HUES48 (cell line): ENCODE measurements around the gene KLHL2.
"Not testable (repeated sequence)": the region's sequence is repeated elsewhere in the genome, so short reads cannot be mapped to it uniquely, and the experiment has no call there.

ENCODE experiments used
- H3K27ac ChIP-seq: one replicate; pipeline ENCODE4 v1.7.0; 2013; ENCODE audit warnings: low read depth, low read length, inconsistent platforms
- H3K27me3 ChIP-seq: 2 replicates; pipeline ENCODE4 v1.6.1; 2013; ENCODE audit warnings: mild to moderate bottlenecking, low read length; ENCODE audit not compliant: control insufficient read depth, insufficient read depth
- H3K36me3 ChIP-seq: 2 replicates; pipeline ENCODE4 v1.6.1; 2013; ENCODE audit warnings: low read length; ENCODE audit not compliant: control insufficient read depth, insufficient read depth
- H3K4me1 ChIP-seq: 2 replicates; pipeline ENCODE4 v1.6.1; 2013; ENCODE audit warnings: mild to moderate bottlenecking, low read length; ENCODE audit not compliant: control insufficient read depth, insufficient read depth
- H3K4me3 ChIP-seq: 2 replicates; pipeline ENCODE4 v1.5.1; 2013; ENCODE audit warnings: mild to moderate bottlenecking, low read depth, low read length
- H3K9ac ChIP-seq: 2 replicates; pipeline ENCODE4 v1.6.1; 2013; ENCODE audit warnings: mild to moderate bottlenecking, low read depth, low read length, moderate library complexity
- H3K9me3 ChIP-seq: 2 replicates; pipeline ENCODE4 v1.6.1; 2013; ENCODE audit warnings: low read length; ENCODE audit not compliant: control insufficient read depth, insufficient read depth

KLHL2 gene

DNA sequence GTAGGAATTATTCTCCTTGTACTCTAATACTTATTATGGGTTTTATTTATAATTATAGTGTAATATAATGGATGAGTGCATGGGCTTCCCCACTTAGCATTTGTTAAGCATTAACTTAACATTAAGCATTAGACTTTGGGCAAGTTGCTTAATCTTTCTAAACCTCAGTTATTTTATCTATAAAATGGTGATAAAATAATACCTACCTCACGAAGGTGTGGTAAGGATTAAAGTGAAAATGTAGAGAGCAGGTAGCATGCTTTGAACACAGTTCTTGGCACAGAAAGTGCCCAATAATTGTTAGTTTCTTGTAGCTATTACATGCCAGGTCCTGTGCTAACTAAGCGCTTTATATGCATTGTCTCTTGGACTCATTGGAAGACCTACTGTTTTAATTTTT, 122.7 kb downstream of the KLHL2 start:
- Histone ChIP-seq H3K9me3 (no peaks in the 10 kb centered on the region), H3K27me3 (no peaks in the 10 kb centered on the region), H3K4me1 (peaks cover 22% of the 10 kb centered on the region), H3K27ac (no peak overlapping the region), H3K4me3 (peak overlapping the region; percentile 99), H3K36me3 (peaks cover 52% of the 10 kb centered on the region), H3K9ac (no peak overlapping the region)

- H3K36me3 ChIP-seq = peaks cover 58% of the 10 kb centered on the region
- H3K4me1 ChIP-seq = peaks cover 17% of the 10 kb centered on the region
- peak overlapping the region; percentile 99 for H3K4me3 ChIP-seq
- no peaks in the 10 kb centered on the region for H3K27me3 ChIP-seq
- no peak overlapping the region for H3K9ac ChIP-seq
- H3K27ac ChIP-seq = no peak overlapping the region
- no peaks in the 10 kb centered on the region for H3K9me3 ChIP-seq
Observed at GRCh38 chr4:165330666-165331065, 123.3 kb downstream of the KLHL2 start.

GRCh38 chr4:165331359-165331758, 124.0 kb downstream of the KLHL2 start:
- Histone ChIP-seq H3K27me3 (no peaks in the 10 kb centered on the region), H3K36me3 (peaks cover 64% of the 10 kb centered on the region), H3K9me3 (no peaks in the 10 kb centered on the region), H3K4me3 (peak overlapping the region; percentile 99; the same call in 1 of the 2 replicates), H3K9ac (no peak overlapping the region), H3K27ac (no peak overlapping the region), H3K4me1 (peaks cover 11% of the 10 kb centered on the region)

DNA sequence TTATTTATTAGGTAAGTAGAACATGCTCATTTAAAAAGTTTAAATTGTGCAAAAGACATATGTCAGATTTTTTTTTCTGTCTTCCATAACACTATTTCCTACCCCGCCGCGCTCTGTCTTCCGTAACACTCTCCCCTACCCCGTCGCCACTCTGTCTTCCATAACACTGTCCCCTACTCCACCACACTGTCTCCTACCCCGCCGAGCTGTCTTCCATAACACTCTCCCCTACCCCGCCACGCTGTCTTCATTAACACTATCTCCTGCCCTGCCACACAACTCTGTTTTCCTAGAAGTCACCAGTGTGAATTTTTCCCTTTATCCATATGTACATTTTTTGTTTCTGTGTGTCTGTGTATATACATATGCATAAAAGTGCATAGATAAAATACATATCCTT, 124.5 kb downstream of the KLHL2 start:
- Histone ChIP-seq H3K36me3 (peaks cover 68% of the 10 kb centered on the region), H3K9me3 (no peaks in the 10 kb centered on the region), H3K4me3 (peak overlapping the region; percentile 99; the same call in 1 of the 2 replicates), H3K4me1 (peaks cover 8% of the 10 kb centered on the region; the same call in 1 of the 2 replicates), H3K9ac (no peak overlapping the region), H3K27me3 (no peaks in the 10 kb centered on the region), H3K27ac (no peak overlapping the region)

GRCh38 chr4:165332502-165332901, 125.1 kb downstream of the KLHL2 start:
- no peak overlapping the region for H3K27ac ChIP-seq
- H3K4me3 ChIP-seq = peak overlapping the region; percentile 99; the same call in 1 of the 2 replicates
- H3K36me3 ChIP-seq = peaks cover 75% of the 10 kb centered on the region
- peaks cover 8% of the 10 kb centered on the region; the same call in 1 of the 2 replicates for H3K4me1 ChIP-seq
- no peak overlapping the region for H3K9ac ChIP-seq
- H3K9me3 ChIP-seq = no peaks in the 10 kb centered on the region
- no peaks in the 10 kb centered on the region for H3K27me3 ChIP-seq

DNA sequence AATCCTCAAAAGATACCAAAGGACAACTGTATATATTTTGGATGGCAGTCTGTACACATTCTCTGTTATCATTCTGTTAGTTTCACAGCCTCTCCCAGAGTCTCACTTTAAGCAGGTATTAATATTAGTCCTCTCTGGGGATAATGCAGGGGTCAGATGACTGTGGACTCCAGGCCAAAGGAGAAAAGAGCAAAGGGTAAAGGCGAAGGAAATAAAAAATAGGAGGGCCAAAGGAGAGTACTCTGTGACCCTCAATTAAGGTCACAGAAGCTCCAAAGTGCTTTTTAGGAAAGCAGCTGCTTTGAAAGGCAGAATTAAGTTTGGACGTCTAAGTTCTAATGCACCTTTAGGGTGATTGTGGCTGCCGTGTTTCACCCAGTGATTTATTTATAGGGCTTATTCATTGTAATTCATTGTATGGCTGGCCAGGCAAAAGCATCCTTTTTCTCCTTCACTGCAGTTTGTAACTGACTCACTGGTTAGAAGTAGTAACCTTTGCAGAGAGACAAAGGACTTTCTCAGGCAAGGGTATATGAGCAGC, 127.9 kb downstream of the KLHL2 start:
- Histone ChIP-seq H3K4me3 (no peak overlapping the region), H3K9me3 (no peaks in the 10 kb centered on the region), H3K36me3 (peaks cover 98% of the 10 kb centered on the region), H3K27ac (no peak overlapping the region), H3K27me3 (no peaks in the 10 kb centered on the region), H3K4me1 (peaks cover 4% of the 10 kb centered on the region; the same call in 1 of the 2 replicates), H3K9ac (no peak overlapping the region)

- Histone ChIP-seq H3K9ac (no peak overlapping the region), H3K4me1 (no peaks in the 10 kb centered on the region; the same call in 1 of the 2 replicates), H3K9me3 (no peaks in the 10 kb centered on the region), H3K4me3 (no peak overlapping the region), H3K27ac (no peak overlapping the region), H3K27me3 (no peaks in the 10 kb centered on the region), H3K36me3 (peaks cover 99% of the 10 kb centered on the region)
Observed at GRCh38 chr4:165336743-165337142, 129.4 kb downstream of the KLHL2 start.

DNA sequence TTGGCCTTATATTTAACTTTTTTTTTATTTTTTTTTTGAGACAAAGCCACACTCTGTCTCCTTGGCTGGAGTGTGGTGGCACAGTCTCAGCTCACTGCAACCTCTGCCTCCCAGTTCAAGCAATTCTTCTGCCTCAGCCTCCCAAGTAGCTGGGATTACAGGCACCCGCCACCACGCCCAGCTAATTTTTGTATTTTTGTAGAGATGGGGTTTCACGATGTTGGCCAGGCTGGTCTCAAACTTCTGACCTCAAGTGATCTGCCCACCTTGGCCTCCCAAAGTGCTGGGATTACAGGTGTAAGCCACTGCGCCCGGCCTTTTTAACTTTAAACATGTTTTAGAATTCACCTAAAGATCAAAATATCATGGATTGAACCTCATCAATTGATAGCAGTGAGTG, 135.0 kb downstream of the KLHL2 start:
- H3K9me3 ChIP-seq, H3K27ac ChIP-seq, H3K27me3 ChIP-seq, H3K4me3 ChIP-seq, H3K9ac ChIP-seq, H3K4me1 ChIP-seq: not testable (repeated sequence)
- H3K36me3 ChIP-seq = peaks cover 61% of the 10 kb centered on the region

GRCh38 chr4:165343353-165344191, 136.2 kb downstream of the KLHL2 start:
- Histone ChIP-seq H3K27me3 (no peaks in the 10 kb centered on the region), H3K4me1 (no peaks in the 10 kb centered on the region), H3K4me3 (no peak overlapping the region), H3K9ac (no peak overlapping the region), H3K27ac (no peak overlapping the region), H3K36me3 (peaks cover 49% of the 10 kb centered on the region), H3K9me3 (no peaks in the 10 kb centered on the region)

DNA sequence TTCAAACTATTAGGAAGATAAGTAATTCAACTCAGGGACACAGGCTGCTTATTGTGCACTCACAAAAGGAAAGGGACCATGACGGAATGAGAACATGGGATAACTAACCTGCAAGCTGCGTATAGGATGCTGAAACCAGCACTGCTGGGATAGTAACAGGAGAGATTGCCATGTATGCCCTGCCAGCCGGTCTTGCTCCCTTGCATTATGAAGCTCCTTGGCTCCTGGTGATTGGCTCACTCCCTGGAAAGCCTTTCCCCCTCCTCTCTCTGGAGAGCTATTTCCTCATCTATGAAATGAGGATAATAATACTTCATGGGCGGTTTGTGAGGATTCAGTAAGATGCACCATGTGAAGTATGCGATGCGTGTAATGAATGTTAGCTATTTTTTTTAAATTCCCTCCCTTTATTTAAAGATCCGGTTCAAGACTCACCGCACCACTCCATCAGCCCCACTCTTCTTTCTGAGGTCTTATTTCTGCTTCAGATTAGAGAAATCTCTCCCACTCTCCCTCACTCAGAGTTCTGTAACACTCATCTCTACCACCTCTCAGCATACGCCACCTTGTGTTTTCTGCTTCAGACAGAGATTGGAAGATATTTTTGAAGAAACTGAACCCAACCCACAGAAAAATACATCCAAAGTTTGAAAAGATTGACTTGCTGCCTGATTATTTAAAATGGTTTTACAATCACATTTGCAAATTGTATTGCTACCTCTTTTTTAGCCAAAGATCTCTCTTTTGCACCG, 138.5 kb downstream of the KLHL2 start:
- peaks cover 26% of the 10 kb centered on the region for H3K36me3 ChIP-seq
- H3K4me1 ChIP-seq = no peaks in the 10 kb centered on the region
- no peak overlapping the region for H3K9ac ChIP-seq
- no peaks in the 10 kb centered on the region for H3K27me3 ChIP-seq
- no peaks in the 10 kb centered on the region; the same call in 1 of the 2 replicates for H3K9me3 ChIP-seq
- no peak overlapping the region for H3K27ac ChIP-seq
- H3K4me3 ChIP-seq = no peak overlapping the region
